GM18505 (cell line): ENCODE results near the gene VCAN.
A peak's percentile ranks its signal among the peaks of the same experiment; 100 is the strongest.
"Not testable (repeated sequence)": the region's sequence is repeated elsewhere in the genome, so short reads cannot be mapped to it uniquely, and the experiment has no call there.

Source experiments
- ATAC-seq: cut with Tn5 transposase; IDR thresholded peaks from one replicate; pipeline ENCODE4 v1.9.1; 2021; ENCODE audit not compliant: unreplicated experiment
- POLR2A ChIP-seq: IDR thresholded peaks from 4 replicates; pipeline ENCODE4 v1.6.1; 2011; ENCODE audit warnings: borderline replicate concordance; ENCODE audit not compliant: insufficient read depth, insufficient read length; ENCODE audit errors: extremely low read depth

VCAN gene

GRCh38 chr5:83471405-83472212, at the start of gene VCAN:
TSS of gene VCAN (plus strand) at chr5:83471744. CDS start at chr5:83483519, 11,775 bp downstream.
- no peak for ATAC-seq
- no peak for TF ChIP-seq POLR2A

DNA sequence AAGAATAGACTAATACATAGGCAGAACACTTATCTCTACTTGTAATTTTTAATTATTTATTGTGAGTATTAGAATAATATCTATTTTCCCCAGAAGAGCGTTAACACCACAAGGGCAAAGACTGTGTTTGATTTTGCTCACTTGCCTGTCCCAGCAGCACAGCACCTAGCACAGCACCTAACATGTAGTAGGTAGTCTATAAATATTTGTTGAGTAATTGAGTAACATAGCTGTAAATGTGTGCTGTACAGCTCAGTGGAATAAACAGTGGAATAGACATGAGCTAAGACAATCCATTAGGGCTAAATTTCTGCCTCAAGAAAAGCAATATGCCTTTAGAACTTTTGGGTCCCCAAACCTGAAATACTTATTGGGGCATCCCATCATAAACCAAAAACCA, 49.3 kb upstream of the VCAN start:
- no peak for ATAC-seq
- no peak for TF ChIP-seq POLR2A

- ATAC-seq: peak; percentile 57
- no peak for TF ChIP-seq POLR2A
These were observed 44.7 kb upstream of the VCAN start for GRCh38 chr5:83426855-83427254.

DNA sequence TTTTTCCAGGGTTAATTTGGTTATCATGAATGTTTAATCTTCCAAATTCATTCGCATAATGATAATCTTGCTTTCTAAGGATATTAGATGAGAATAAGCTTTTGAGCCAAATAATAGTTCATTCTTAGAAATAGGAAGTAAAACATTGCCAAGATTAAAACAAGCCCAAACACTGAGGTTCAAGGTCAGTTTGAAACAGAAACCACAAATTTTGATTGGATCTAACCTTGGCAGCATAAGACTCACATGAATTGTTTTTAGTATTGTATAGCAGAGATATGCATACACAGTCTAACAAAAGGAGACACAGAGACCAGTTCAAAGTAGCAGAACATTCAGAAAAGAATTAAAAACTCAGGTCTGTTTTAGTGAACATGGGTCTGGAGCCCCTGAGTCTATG, 43.4 kb upstream of the VCAN start:
- no peak for ATAC-seq
- no peak for TF ChIP-seq POLR2A

- ATAC-seq: no peak
- TF ChIP-seq POLR2A: no peak
These were observed 42.7 kb upstream of the VCAN start for GRCh38 chr5:83428890-83429289.

GRCh38 chr5:83430130-83431010, 41.2 kb upstream of the VCAN start:
- no peak for TF ChIP-seq POLR2A
- peak; percentile 67 for ATAC-seq

DNA sequence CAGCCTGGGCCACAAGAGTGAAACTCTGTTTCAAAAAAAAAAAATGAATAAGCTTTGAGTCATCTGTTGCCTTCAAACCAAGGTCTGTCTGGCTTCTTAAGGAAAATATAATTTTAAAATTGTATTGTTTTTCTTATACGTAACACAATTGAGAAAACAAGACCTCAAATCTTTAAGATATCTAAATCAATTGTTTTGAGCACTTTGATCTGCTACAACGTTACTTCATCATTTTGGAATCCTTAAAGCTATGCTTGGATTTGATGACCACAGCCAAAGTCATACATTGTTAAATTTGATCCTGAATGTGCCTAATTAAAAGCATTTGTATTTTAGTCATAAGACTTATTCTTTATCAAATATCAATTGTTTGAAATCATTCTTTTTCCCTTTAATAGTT, 37.7 kb upstream of the VCAN start:
- no peak for ATAC-seq
- TF ChIP-seq POLR2A: no peak

GRCh38 chr5:83434946-83435345, 36.6 kb upstream of the VCAN start:
- no peak for TF ChIP-seq POLR2A

GRCh38 chr5:83436276-83436675, 35.3 kb upstream of the VCAN start:
- no peak for TF ChIP-seq POLR2A
- no peak for ATAC-seq

More at GRCh38 chr5:83434946-83435345, 36.6 kb upstream of the VCAN start:
- no peak for ATAC-seq

- ATAC-seq: not testable (repeated sequence)
These were observed 33.8 kb upstream of the VCAN start for GRCh38 chr5:83437697-83438096.

DNA sequence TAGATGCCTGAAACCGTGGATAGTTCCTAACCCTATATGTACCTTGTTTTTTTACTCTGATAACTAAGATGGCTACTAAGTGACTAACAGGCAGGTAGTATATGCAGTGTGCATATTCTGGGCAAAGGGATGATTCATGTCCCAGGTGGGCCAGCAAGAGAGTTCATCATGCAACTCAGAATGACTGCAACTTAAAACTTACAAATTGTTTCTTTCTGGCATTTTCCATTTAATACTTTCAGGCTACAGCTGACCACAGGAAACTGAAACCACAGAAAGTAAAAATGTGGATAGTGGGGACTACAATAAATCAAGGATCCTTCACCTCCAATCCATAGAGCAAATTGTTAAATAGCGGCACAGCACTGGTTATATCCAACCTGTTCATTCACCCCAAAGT, 30.7 kb upstream of the VCAN start:
- no peak for TF ChIP-seq POLR2A
- no peak for ATAC-seq

DNA sequence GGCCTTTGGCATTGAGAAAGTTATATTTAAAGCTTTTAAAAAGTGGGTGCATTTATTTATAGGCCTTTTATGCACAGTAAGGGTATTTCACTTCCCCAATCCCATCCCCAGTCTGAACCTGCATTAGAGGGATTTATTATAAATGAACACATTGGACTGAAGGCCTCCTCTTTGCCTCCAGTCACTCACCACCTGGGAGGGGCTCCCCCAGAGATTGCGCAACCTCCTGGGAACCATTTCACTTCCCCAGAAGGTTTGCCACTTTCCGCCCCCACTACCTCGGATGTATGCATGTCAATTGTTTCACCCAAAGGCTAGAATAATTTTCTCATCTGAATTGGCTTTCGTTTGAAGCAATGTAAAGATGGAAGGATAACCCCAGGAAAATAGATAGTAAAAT, 29.8 kb upstream of the VCAN start:
- no peak for TF ChIP-seq POLR2A
- ATAC-seq: no peak

DNA sequence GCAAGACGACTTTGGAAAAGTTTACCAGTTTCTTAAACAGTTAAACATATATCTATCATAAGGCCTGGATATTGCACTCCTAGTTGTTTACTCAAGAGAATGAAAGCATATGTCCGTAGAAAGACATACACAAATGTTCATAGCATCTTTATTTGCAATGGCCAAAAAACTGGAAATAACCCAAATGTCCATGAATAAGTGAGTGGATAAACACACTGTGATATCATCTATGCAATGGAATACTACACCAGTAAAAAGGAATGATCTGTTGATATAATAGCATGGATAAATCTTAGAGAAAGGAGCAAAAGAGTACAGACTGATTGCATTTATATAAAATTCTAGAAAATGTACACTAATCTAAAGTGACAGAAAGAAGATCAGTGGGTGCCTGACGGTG, 28.0 kb upstream of the VCAN start:
- no peak for ATAC-seq

DNA sequence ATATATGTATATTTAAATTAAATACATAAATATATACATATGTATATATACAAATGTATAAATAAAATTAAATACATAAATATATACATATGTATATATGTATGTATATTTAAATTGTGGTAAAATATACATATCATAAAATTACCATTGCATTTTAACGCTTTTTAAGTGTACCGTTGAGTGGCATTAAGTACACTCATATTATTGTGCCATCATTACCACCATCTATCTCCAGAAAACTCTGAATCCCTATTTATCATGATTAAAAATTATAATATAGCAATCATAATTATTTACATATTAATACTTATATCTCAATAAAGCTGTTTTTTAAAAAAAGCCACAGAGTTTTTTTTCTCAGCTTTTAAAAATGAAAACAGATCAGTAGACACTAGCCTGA, 27.1 kb upstream of the VCAN start:
- ATAC-seq: no peak
- TF ChIP-seq POLR2A: no peak

More for the DNA sequence above, 28.0 kb upstream of the VCAN start:
- TF ChIP-seq POLR2A: no peak
